ENCODE measurements around the gene KRTAP2-3. TPM values are rescaled to one million over a fixed set of nuclear protein-coding genes. Genes with fewer than 3 reads are reported as not detected.
"Not testable (repeated sequence)": the region's sequence is repeated elsewhere in the genome, so short reads cannot be mapped to it uniquely, and the experiment has no call there.

Gene KRTAP2-3
- total and polyA plus RNA-seq, 8 donors = not detected

DNA sequence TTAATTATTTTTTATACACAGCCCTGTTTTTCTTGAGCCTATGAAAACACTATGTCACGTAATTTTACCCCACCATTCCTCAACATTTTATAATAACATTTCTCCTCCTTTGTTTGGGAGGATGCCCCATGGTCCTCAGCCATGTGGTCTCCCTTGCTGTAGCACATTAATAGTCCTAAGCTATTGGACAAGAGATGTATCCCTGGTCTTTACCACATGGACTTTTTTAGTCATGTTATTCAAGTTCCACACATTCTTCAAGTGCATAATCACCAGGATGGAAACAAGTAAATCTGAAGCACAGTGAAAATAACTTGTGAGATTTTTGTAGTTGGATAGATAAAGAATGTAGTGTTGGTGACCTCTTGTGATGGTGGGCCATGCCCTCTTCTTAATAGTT is 2.0 kb upstream of the KRTAP2-3 start:
- H3K27ac ChIP-seq = no peak overlapping the region
- H3K36me3 ChIP-seq = no peaks in the 10 kb centered on the region
- no peak overlapping the region for H3K4me3 ChIP-seq
- H3K4me1 ChIP-seq = no peaks in the 10 kb centered on the region
- DNase-seq = no peak
- H3K9me3 ChIP-seq = peaks cover 0 to 8% (median 2%) of the 10 kb centered on the region in 4 donors
- no peak for TF ChIP-seq POLR2AphosphoS5 (IDR thresholded peaks at IDR 0.05)
- TF ChIP-seq POLR2A (IDR thresholded peaks at IDR 0.05) = no peak
- TF ChIP-seq EP300 (IDR thresholded peaks at IDR 0.05) = no peak
- TF ChIP-seq, protein P1, sequence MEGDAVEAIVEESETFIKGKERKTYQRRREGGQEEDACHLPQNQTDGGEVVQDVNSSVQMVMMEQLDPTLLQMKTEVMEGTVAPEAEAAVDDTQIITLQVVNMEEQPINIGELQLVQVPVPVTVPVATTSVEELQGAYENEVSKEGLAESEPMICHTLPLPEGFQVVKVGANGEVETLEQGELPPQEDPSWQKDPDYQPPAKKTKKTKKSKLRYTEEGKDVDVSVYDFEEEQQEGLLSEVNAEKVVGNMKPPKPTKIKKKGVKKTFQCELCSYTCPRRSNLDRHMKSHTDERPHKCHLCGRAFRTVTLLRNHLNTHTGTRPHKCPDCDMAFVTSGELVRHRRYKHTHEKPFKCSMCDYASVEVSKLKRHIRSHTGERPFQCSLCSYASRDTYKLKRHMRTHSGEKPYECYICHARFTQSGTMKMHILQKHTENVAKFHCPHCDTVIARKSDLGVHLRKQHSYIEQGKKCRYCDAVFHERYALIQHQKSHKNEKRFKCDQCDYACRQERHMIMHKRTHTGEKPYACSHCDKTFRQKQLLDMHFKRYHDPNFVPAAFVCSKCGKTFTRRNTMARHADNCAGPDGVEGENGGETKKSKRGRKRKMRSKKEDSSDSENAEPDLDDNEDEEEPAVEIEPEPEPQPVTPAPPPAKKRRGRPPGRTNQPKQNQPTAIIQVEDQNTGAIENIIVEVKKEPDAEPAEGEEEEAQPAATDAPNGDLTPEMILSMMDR (IDR thresholded peaks at IDR 0.05) = no peak
- peaks cover 0 to 31% (median 6%) of the 10 kb centered on the region in 3 donors for H3K27me3 ChIP-seq
- intact Hi-C loops (cut with DNase I; ENCODE audit: low total_unique reads) = no loop called here
- 49 to 76% (median 66%) methylated on average over 1 of the region's 1 CpG for WGBS, 5 donors

DNA sequence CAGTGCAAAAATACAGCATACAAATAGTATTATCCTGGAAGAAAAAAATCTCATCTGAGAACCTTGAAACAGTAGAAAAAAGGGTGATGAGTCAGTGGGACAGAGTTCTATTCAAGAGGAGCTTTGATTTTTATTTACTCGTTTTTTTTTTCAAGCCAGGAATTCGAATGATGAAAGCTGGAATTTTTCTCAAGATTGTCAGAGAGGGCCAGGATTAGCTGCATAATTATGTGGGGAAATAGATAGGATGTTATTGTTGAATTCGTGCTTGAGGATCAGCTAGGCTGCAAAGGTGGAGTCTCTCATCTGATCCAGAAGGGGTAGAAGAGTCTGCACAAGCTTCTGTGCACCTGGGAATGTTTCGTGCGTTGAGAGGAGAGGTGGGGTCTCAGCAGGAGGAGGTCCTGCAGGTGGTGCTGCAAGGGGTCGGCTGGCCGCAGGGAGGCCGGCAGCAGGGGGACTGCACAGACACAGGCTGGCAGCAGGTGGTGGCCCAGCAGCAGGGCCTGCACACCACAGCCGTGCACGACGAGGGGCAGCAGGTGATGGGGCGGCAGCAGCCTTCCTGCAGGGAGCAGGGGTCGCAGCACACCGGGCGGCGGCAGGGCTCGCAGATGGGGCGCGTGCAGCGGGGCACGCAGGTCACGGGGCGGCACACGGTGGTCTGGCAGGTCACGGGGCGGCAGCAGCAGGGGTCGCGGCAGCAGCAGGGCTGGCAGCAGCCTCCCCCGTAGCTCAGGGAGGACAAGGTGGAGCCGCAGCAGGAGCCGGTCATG is 450 bp downstream of the KRTAP2-3 start:
- intact Hi-C loops (cut with DNase I; ENCODE audit: low total_unique reads); H3K36me3 ChIP-seq; H3K4me3 ChIP-seq; H3K9me3 ChIP-seq; DNase-seq; H3K27ac ChIP-seq; H3K4me1 ChIP-seq: not testable (repeated sequence)
- H3K27me3 ChIP-seq = peaks cover 0 to 31% (median 6%) of the 10 kb centered on the region in 3 donors
- WGBS, 5 donors = 29 to 32% (median 30%) methylated on average over 8 to 11 of the region's 31 CpGs

DNA sequence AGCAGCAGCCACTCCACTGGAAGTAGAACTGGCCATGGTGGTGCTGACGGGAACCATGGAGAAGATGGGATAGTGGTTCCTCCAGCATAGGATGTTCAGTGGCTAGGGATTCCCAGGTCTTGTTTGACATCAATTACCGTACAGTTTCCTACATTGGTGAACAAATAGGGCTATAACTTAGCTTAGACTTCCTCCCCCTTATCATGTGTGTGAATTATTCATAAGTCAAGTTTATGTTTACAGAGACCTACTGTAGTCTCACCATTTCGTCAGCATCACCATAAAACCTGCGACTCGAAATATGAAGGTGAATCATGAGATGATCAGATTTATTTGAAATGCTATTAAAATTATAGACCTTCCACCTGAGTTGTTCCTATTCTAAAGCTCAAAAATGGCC is 1.2 kb downstream of the KRTAP2-3 start:
- DNase-seq = no peak
- no peak for TF ChIP-seq EP300 (IDR thresholded peaks at IDR 0.05)
- TF ChIP-seq, protein P1 (IDR thresholded peaks at IDR 0.05) = no peak
- no peak for TF ChIP-seq POLR2A (IDR thresholded peaks at IDR 0.05)
- TF ChIP-seq POLR2AphosphoS5 (IDR thresholded peaks at IDR 0.05) = no peak
- H3K4me3 ChIP-seq = no peak overlapping the region
- H3K4me1 ChIP-seq = no peaks in the 10 kb centered on the region
- H3K9me3 ChIP-seq = peaks cover 0 to 8% (median 2%) of the 10 kb centered on the region in 4 donors
- 88 to 94% (median 90%) methylated on average over 5 of the region's 5 CpGs for WGBS, 5 donors
- H3K27ac ChIP-seq = no peak overlapping the region
- no peaks in the 10 kb centered on the region for H3K36me3 ChIP-seq
- H3K27me3 ChIP-seq = peaks cover 0 to 36% (median 6%) of the 10 kb centered on the region in 3 donors
- intact Hi-C loops (cut with DNase I; ENCODE audit: low total_unique reads) = no loop called here

DNA sequence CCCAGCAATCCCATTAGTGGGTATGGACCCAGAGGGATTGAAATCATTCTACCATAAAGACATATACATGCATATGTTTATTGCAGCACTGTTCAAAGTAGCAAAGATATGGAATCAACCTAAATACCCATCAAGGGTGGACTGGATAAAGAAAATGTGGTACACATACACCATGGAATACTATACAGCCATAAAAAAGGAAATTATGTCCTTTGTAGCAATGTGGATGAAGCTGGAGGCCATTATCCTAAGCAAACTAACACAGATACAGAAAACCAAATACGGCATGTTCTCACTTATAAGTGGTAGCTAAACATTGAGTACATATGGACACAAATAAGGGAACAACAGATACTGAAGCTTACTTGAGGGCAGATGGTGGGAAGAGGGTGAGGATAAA is 2.4 kb downstream of the KRTAP2-3 start:
- DNase-seq = no peak
- intact Hi-C loops (cut with DNase I; ENCODE audit: low total_unique reads) = no loop called here
- Histone ChIP-seq H3K36me3 (no peaks in the 10 kb centered on the region), H3K27ac (no peak overlapping the region), H3K4me3 (no peak overlapping the region), H3K4me1 (no peaks in the 10 kb centered on the region), H3K9me3 (peaks cover 0 to 8% (median 4%) of the 10 kb centered on the region in 4 donors), H3K27me3 (peaks cover 0 to 36% (median 6%) of the 10 kb centered on the region in 3 donors)
- no peak for TF ChIP-seq POLR2AphosphoS5 (IDR thresholded peaks at IDR 0.05)
- TF ChIP-seq, protein P1 (IDR thresholded peaks at IDR 0.05) = no peak
- TF ChIP-seq POLR2A (IDR thresholded peaks at IDR 0.05) = no peak
- TF ChIP-seq EP300 (IDR thresholded peaks at IDR 0.05) = no peak
- WGBS, 5 donors = 79 to 100% (median 98%) methylated on average over 1 of the region's 1 CpG

DNA sequence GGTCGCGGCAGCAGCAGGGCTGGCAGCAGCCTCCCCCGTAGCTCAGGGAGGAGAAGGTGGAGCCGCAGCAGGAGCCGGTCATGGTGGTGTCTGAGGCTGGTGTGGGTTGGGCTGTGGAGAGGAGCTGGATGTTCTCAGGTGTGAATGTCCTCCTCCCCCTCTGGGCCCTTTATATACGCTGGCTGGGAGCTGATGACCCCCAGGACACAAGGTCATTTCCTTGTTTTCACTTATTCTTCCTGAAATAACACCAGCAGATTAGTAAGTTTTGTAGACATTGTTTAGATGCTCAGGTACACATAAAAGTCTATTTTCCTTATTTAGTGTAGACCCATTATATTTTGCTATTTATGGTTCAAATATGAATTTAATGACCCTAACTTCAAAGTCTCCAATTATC is 4.8 kb downstream of the KRTAP2-3 start, which contains the start of gene KRTAP2-2:
Gene KRTAP2-2 (minus strand): TSS at position 101 of the 400 bp plus-strand sequence. CDS start 19 bp downstream, at position 82.
- H3K4me3 ChIP-seq; DNase-seq; intact Hi-C loops (cut with DNase I; ENCODE audit: low total_unique reads); H3K27ac ChIP-seq; H3K9me3 ChIP-seq; H3K36me3 ChIP-seq; H3K4me1 ChIP-seq: not testable (repeated sequence)
- H3K27me3 ChIP-seq = peaks cover 0 to 34% (median 6%) of the 10 kb centered on the region in 3 donors
- WGBS, 5 donors = 27 to 52% (median 44%) methylated on average over 1 of the region's 6 CpGs

DNA sequence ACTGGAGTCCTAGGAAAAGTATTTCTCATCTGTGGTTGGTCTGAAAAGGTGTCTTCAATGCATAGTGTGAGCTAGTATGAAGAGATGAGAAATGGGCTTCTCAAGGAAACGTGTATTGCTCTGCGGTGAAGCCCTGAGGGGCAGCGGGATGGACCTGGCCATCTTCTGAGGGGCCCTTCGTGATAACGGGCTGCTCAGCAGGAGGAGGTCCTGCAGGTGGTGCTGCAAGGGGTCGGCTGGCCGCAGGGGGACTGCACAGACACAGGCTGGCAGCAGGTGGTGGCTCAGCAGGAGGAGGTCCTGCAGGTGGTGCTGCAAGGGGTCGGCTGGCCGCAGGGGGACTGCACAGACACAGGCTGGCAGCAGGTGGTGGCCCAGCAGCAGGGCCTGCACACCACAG is 5.4 kb downstream of the KRTAP2-3 start:
- WGBS, 5 donors = 72 to 79% (median 72%) methylated on average over 7 to 9 of the region's 9 CpGs
- H3K4me1 ChIP-seq; H3K27ac ChIP-seq; DNase-seq; H3K36me3 ChIP-seq; intact Hi-C loops (cut with DNase I; ENCODE audit: low total_unique reads); H3K9me3 ChIP-seq; H3K4me3 ChIP-seq: not testable (repeated sequence)
- H3K27me3 ChIP-seq = peaks cover 0 to 32% (median 6%) of the 10 kb centered on the region in 3 donors
